ENCODE measurements around the gene IL25.

Gene IL25

GRCh38 chr14:23403908-23404307, 31.3 kb downstream of the IL25 start:
- Histone ChIP-seq H3K9me2 (replicated peaks; ENCODE audit: insufficient read depth, low read length) (no peaks in the 10 kb centered on the region), H3K9me3 (ENCODE audit: insufficient read depth, low read length) (no peaks in the 10 kb centered on the region), H4K20me1 (ENCODE audit: low read depth, low read length) (no peaks in the 10 kb centered on the region), H3K27me3 (ENCODE audit: low read length) (no peaks in the 10 kb centered on the region), H3K4me3 (ENCODE audit: insufficient read depth, low read length, poor library complexity, severe bottlenecking) (no peak overlapping the region), H2AFZ (ENCODE audit: low read depth, low read length, severe bottlenecking) (no peak overlapping the region), H3K27ac (ENCODE audit: low read depth, low read length) (no peak overlapping the region), H3K79me2 (ENCODE audit: insufficient read depth, low read length) (no peaks in the 10 kb centered on the region), H3K36me3 (ENCODE audit: low read length) (no peaks in the 10 kb centered on the region), H3F3A (ENCODE audit: insufficient read depth) (no peaks in the 10 kb centered on the region), H3K9ac (ENCODE audit: low read length) (no peak overlapping the region), H3K4me2 (ENCODE audit: low read depth, low read length, poor library complexity, severe bottlenecking) (no peak overlapping the region)
- TF ChIP-seq, protein P1, sequence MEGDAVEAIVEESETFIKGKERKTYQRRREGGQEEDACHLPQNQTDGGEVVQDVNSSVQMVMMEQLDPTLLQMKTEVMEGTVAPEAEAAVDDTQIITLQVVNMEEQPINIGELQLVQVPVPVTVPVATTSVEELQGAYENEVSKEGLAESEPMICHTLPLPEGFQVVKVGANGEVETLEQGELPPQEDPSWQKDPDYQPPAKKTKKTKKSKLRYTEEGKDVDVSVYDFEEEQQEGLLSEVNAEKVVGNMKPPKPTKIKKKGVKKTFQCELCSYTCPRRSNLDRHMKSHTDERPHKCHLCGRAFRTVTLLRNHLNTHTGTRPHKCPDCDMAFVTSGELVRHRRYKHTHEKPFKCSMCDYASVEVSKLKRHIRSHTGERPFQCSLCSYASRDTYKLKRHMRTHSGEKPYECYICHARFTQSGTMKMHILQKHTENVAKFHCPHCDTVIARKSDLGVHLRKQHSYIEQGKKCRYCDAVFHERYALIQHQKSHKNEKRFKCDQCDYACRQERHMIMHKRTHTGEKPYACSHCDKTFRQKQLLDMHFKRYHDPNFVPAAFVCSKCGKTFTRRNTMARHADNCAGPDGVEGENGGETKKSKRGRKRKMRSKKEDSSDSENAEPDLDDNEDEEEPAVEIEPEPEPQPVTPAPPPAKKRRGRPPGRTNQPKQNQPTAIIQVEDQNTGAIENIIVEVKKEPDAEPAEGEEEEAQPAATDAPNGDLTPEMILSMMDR (IDR thresholded peaks at IDR 0.05; ENCODE audit: insufficient read depth, low read length, poor library complexity, severe bottlenecking) = no peak
- TF ChIP-seq EZH2phosphoT487 (conservative IDR thresholded peaks at IDR 0.05; ENCODE audit: low read length) = no peak

GRCh38 chr14:23404331-23404900, 31.8 kb downstream of the IL25 start:
- no peak overlapping the region for H3K27ac ChIP-seq (ENCODE audit: low read depth, low read length)
- no peak overlapping the region for H3K9ac ChIP-seq (ENCODE audit: low read length)
- no peak overlapping the region for H2AFZ ChIP-seq (ENCODE audit: low read depth, low read length, severe bottlenecking)
- no peaks in the 10 kb centered on the region for H3K79me2 ChIP-seq (ENCODE audit: insufficient read depth, low read length)
- no peaks in the 10 kb centered on the region for H4K20me1 ChIP-seq (ENCODE audit: low read depth, low read length)
- H3K36me3 ChIP-seq (ENCODE audit: low read length) = no peaks in the 10 kb centered on the region
- H3K4me2 ChIP-seq (ENCODE audit: low read depth, low read length, poor library complexity, severe bottlenecking) = no peak overlapping the region
- no peaks in the 10 kb centered on the region for H3F3A ChIP-seq (ENCODE audit: insufficient read depth)
- no peaks in the 10 kb centered on the region for H3K27me3 ChIP-seq (ENCODE audit: low read length)
- no peak for TF ChIP-seq EZH2phosphoT487 (conservative IDR thresholded peaks at IDR 0.05; ENCODE audit: low read length)
- TF ChIP-seq, protein P1 (IDR thresholded peaks at IDR 0.05; ENCODE audit: insufficient read depth, low read length, poor library complexity, severe bottlenecking) = no peak
- H3K9me3 ChIP-seq (ENCODE audit: insufficient read depth, low read length) = no peaks in the 10 kb centered on the region
- no peaks in the 10 kb centered on the region for H3K9me2 ChIP-seq (replicated peaks; ENCODE audit: insufficient read depth, low read length)
- no peak overlapping the region for H3K4me3 ChIP-seq (ENCODE audit: insufficient read depth, low read length, poor library complexity, severe bottlenecking)

GRCh38 chr14:23405096-23405495, 32.5 kb downstream of the IL25 start:
- TF ChIP-seq EZH2phosphoT487 (conservative IDR thresholded peaks at IDR 0.05; ENCODE audit: low read length) = no peak
- TF ChIP-seq, protein P1 (IDR thresholded peaks at IDR 0.05; ENCODE audit: insufficient read depth, low read length, poor library complexity, severe bottlenecking) = no peak
- no peaks in the 10 kb centered on the region for H3K27me3 ChIP-seq (ENCODE audit: low read length)
- no peak overlapping the region for H2AFZ ChIP-seq (ENCODE audit: low read depth, low read length, severe bottlenecking)
- no peaks in the 10 kb centered on the region for H3K79me2 ChIP-seq (ENCODE audit: insufficient read depth, low read length)
- no peaks in the 10 kb centered on the region for H3F3A ChIP-seq (ENCODE audit: insufficient read depth)
- no peak overlapping the region for H3K4me3 ChIP-seq (ENCODE audit: insufficient read depth, low read length, poor library complexity, severe bottlenecking)
- no peaks in the 10 kb centered on the region for H4K20me1 ChIP-seq (ENCODE audit: low read depth, low read length)
- no peaks in the 10 kb centered on the region for H3K9me3 ChIP-seq (ENCODE audit: insufficient read depth, low read length)
- no peaks in the 10 kb centered on the region for H3K9me2 ChIP-seq (replicated peaks; ENCODE audit: insufficient read depth, low read length)
- H3K36me3 ChIP-seq (ENCODE audit: low read length) = no peaks in the 10 kb centered on the region
- no peak overlapping the region for H3K9ac ChIP-seq (ENCODE audit: low read length)
- H3K27ac ChIP-seq (ENCODE audit: low read depth, low read length) = no peak overlapping the region
- H3K4me2 ChIP-seq (ENCODE audit: low read depth, low read length, poor library complexity, severe bottlenecking) = no peak overlapping the region
